IMR-90 (cell line): ENCODE data around the gene CPEB1. TPM values are rescaled to one million over a fixed set of nuclear protein-coding genes. Genes with fewer than 3 reads are reported as not detected.

Source experiments
- ATAC-seq: fragments of 200-7000 bp; cut with Tn5 transposase; 2 replicates; pipeline ENCODE4 v1.9.1; 2020; ENCODE audit warnings: low read depth, mild to moderate bottlenecking, moderate library complexity
- BruUV-seq: library from RNA; stranded (reverse); fragments of 400-500 nt; replicated peaks from 2 replicates; lab custom pipeline; 2021; lab: Mats Ljungman, UMichigan
- CTCF ChIA-PET: fragments of 300-600 bp; formaldehyde crosslinking; extraction: SDS; loops from one replicate; lab custom pipeline; 2021; ENCODE audit warnings: antibody characterized with exemption; lab: Yijun Ruan, JAX
- POLR2A ChIA-PET: fragments of 300-600 bp; sonication (Branson Sonifier 250); formaldehyde crosslinking; loops from one replicate; lab custom pipeline; 2022; ENCODE audit warnings: antibody characterized with exemption; ENCODE audit not compliant: unreplicated experiment; lab: Charles Lee
- DNase-seq: peaks from one replicate; pipeline ENCODE4 v3.0.0; 2013
- H2AFZ ChIP-seq: replicated peaks from 2 replicates; pipeline ENCODE3; 2013; ENCODE audit warnings: low read length, mild to moderate bottlenecking; ENCODE audit not compliant: poor library complexity
- H2AK5ac ChIP-seq: 2 replicates; pipeline ENCODE4 v1.6.1; 2013; ENCODE audit warnings: low read depth, low read length, inconsistent platforms
- H2AK9ac ChIP-seq: replicated peaks from 2 replicates; pipeline ENCODE3; 2013; ENCODE audit warnings: mild to moderate bottlenecking, low read depth, low read length, moderate library complexity; ENCODE audit not compliant: poor library complexity
- H2BK120ac ChIP-seq: 2 replicates; pipeline ENCODE4 v1.6.1; 2013; ENCODE audit warnings: low read depth, low read length, inconsistent platforms
- H2BK15ac ChIP-seq: 3 replicates; pipeline ENCODE4 v1.6.1; 2013; ENCODE audit warnings: low read depth, low read length, inconsistent platforms
- H2BK20ac ChIP-seq: 2 replicates; pipeline ENCODE4 v1.6.1; 2013; ENCODE audit warnings: low read depth, mild to moderate bottlenecking, inconsistent platforms, low read length, moderate library complexity
- H2BK5ac ChIP-seq: 2 replicates; pipeline ENCODE4 v1.6.1; 2013; ENCODE audit warnings: mild to moderate bottlenecking, low read depth, low read length, inconsistent platforms; ENCODE audit not compliant: poor library complexity, severe bottlenecking
- H3K14ac ChIP-seq: replicated peaks from 2 replicates; pipeline ENCODE4 v1.6.1; 2013; ENCODE audit warnings: low read depth, low read length, inconsistent platforms
- H3K18ac ChIP-seq: 2 replicates; pipeline ENCODE4 v1.6.1; 2013; ENCODE audit warnings: low read depth, low read length, control low read depth
- H3K23ac ChIP-seq: 2 replicates; pipeline ENCODE4 v1.6.1; 2013; ENCODE audit warnings: low read depth, low read length, inconsistent platforms
- H3K27ac ChIP-seq: 2 replicates; pipeline ENCODE4 v1.5.1; 2013; ENCODE audit warnings: mild to moderate bottlenecking, control low read depth, low read length; ENCODE audit not compliant: insufficient read depth
- H3K27me3 ChIP-seq: 2 replicates; pipeline ENCODE4 v1.6.1; 2013; ENCODE audit warnings: low read length; ENCODE audit not compliant: control insufficient read depth, insufficient read depth
- H3K36me3 ChIP-seq: 2 replicates; pipeline ENCODE4 v1.6.1; 2013; ENCODE audit warnings: low read length, mixed read lengths; ENCODE audit not compliant: control insufficient read depth, insufficient read depth
- H3K4ac ChIP-seq: 2 replicates; pipeline ENCODE4 v1.6.1; 2013; ENCODE audit warnings: low read depth, low read length, inconsistent platforms
- H3K4me1 ChIP-seq: 2 replicates; pipeline ENCODE4 v1.6.1; 2013; ENCODE audit warnings: low read length, mixed read lengths; ENCODE audit not compliant: control insufficient read depth, insufficient read depth
- H3K4me2 ChIP-seq: 2 replicates; pipeline ENCODE4 v1.6.1; 2013; ENCODE audit warnings: low read depth, mild to moderate bottlenecking, control low read depth, low read length, moderate library complexity
- H3K4me3 ChIP-seq: 2 replicates; pipeline ENCODE4 v1.5.1; 2013; ENCODE audit warnings: low read depth, mild to moderate bottlenecking, control low read depth, low read length, moderate library complexity; ENCODE audit not compliant: insufficient read depth
- H3K56ac ChIP-seq: 2 replicates; pipeline ENCODE4 v1.6.1; 2013; ENCODE audit warnings: low read length, inconsistent platforms; ENCODE audit not compliant: insufficient read depth; ENCODE audit errors: extremely low read depth
- H3K79me1 ChIP-seq, 2 experiments: 2 replicates each; pipeline ENCODE4 v1.6.1; 2013; ENCODE audit warnings: low read length in 2 of 2, inconsistent platforms in 1 of 2, low read depth in 1 of 2
- H3K9ac ChIP-seq: 2 replicates; pipeline ENCODE4 v1.6.1; 2013; ENCODE audit warnings: low read depth, low read length, control low read depth
- H3K9me1 ChIP-seq: 2 replicates; pipeline ENCODE4 v1.6.1; 2013; ENCODE audit warnings: low read length, inconsistent platforms; ENCODE audit not compliant: insufficient read depth
- H3K9me3 ChIP-seq: 2 replicates; pipeline ENCODE4 v1.6.1; 2013; ENCODE audit warnings: low read length; ENCODE audit not compliant: control insufficient read depth, insufficient read depth
- H4K20me1 ChIP-seq: 2 replicates; pipeline ENCODE4 v1.6.1; 2013; ENCODE audit warnings: low read length, inconsistent platforms; ENCODE audit not compliant: insufficient read depth
- H4K5ac ChIP-seq: 2 replicates; pipeline ENCODE4 v1.6.1; 2013; ENCODE audit warnings: mild to moderate bottlenecking, low read depth, low read length, control low read depth
- H4K8ac ChIP-seq, 2 experiments: 2 replicates each; pipeline ENCODE4 v1.6.1; 2013; ENCODE audit warnings: low read depth in 2 of 2, low read length in 2 of 2, control low read depth in 1 of 2, inconsistent platforms in 1 of 2
- H4K91ac ChIP-seq: 2 replicates; pipeline ENCODE4 v1.6.1; 2013; ENCODE audit warnings: low read depth, low read length, inconsistent platforms; ENCODE audit not compliant: insufficient read depth
- NFE2L2 ChIP-seq: fragments of 150-350 bp; IDR thresholded peaks from 2 replicates; pipeline ENCODE4 v1.6.1; 2016; ENCODE audit warnings: low read depth, mild to moderate bottlenecking, low read length
- WGBS, 2 experiments: methylation state at CpG; one replicate each; pipeline versions ENCODE4 v1.1.5 to v1.1.7; 2013; ENCODE audit warnings: missing lambda C conversion rate in 2 of 2; ENCODE audit not compliant: insufficient read length in 1 of 2; ENCODE audit errors: extremely low coverage in 2 of 2; 5-methylcytosine and 5-hydroxymethylcytosine counted together
- dilution Hi-C: fragments of 300-500 bp; cut with HindIII; formaldehyde crosslinking; loops from one replicate; pipeline ENCODE4 v1.14.3; 2018; ENCODE audit warnings: low sequenced_read_pairs; ENCODE audit not compliant: unreplicated experiment
- in situ Hi-C: fragments of 300-500 bp; cut with MboI; formaldehyde crosslinking; loops from 3 replicates; pipeline ENCODE4 v1.14.3; 2019; ENCODE audit warnings: low sequenced_read_pairs, inconsistent platforms, mixed read lengths
- intact Hi-C: fragments of 100-400 bp; cut with micrococcal nuclease; formaldehyde crosslinking; loops from 2 replicates; pipeline ENCODE4 v1.10.0; 2022
- polyA plus RNA-seq, 3 experiments: library from polyadenylated mRNA; depleted of rRNA; stranded (reverse); fragments of >200 nt; gene quantifications; 2 replicates each; pipeline ENCODE4 v1.2.3, GENCODE V29; 2012; ENCODE audit warnings: low replicate concordance in 1 of 3
- total RNA-seq: library from RNA; depleted of rRNA; stranded (reverse); fragments of >200 nt; gene quantifications from 2 replicates; pipeline ENCODE4 v1.2.3, GENCODE V29; 2012

CPEB1 gene
- total and polyA plus RNA-seq, 2 of the 4 experiments (the other 2 are of a cell fraction): 8.9 to 12.5 TPM

DNA sequence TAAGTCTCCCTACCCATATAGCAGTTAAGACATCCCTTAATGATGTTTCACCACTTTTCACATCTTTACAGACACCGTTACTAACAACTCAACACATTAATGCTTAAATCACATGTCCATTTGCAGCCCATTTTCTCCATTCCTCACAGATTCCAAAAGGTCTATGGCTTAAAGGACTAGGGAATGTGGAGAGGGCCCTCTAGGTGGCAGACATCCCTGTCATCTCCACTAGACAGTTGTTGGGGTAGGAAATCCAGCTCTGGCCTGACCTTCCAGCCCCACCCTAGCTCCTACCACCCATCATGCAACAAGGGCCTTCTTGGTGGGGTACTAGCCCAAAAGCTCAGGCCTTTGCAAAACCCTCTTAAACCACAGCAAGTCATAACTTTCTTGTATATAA lies 25.2 kb downstream of the CPEB1 start:
- no peak overlapping the region for H3K56ac ChIP-seq
- H3K27ac ChIP-seq: no peak overlapping the region
- H3K79me1 ChIP-seq: no peaks in the 10 kb centered on the region
- H2BK20ac ChIP-seq: no peak overlapping the region
- ATAC-seq: no peak
- no peak for TF ChIP-seq NFE2L2
- H2AFZ ChIP-seq: no peak overlapping the region
- no peak overlapping the region for H3K18ac ChIP-seq
- no peak overlapping the region for H2BK5ac ChIP-seq
- H2AK9ac ChIP-seq: no peak overlapping the region
- no peak overlapping the region for H4K8ac ChIP-seq
- no peak overlapping the region for H3K14ac ChIP-seq
- H3K27me3 ChIP-seq: no peaks in the 10 kb centered on the region
- H3K9me1 ChIP-seq: no peaks in the 10 kb centered on the region
- no peak overlapping the region for H3K23ac ChIP-seq
- no peak overlapping the region for H3K9ac ChIP-seq
- ChIA-PET POLR2A (interaction anchor here (0.6 kb wide), 1 partner anchor 21 kb away, joined by 4 read pairs; no protein-coding TSS in a partner anchor), CTCF (interaction anchor here (0.7 to 1.1 kb wide), 2 partner anchors 10 to 435 kb away, joined by 3 to 5 read pairs; no protein-coding TSS in a partner anchor)
- DNase-seq: no peak
- no peaks in the 10 kb centered on the region for H3K4me1 ChIP-seq
- intact Hi-C loops (loop anchor here (10.0 kb wide), 1 partner anchor 63 kb away; no protein-coding TSS in a partner anchor), dilution Hi-C loops (no loop called here), in situ Hi-C loops (no loop called here)
- no peak overlapping the region for H2AK5ac ChIP-seq
- H2BK120ac ChIP-seq: no peak overlapping the region
- no peak overlapping the region for H3K4me2 ChIP-seq
- H4K91ac ChIP-seq: no peak overlapping the region
- H3K9me3 ChIP-seq: no peaks in the 10 kb centered on the region
- no peaks in the 10 kb centered on the region for H4K20me1 ChIP-seq
- H2BK15ac ChIP-seq: no peak overlapping the region
- WGBS, 2 experiments: no CpG with 5 or more reads among the region's 1 CpG
- H3K4me3 ChIP-seq: no peak overlapping the region
- H3K4ac ChIP-seq: no peak overlapping the region
- no peak overlapping the region for H4K5ac ChIP-seq
- no TSS peak for BruUV-seq
- H3K36me3 ChIP-seq: no peaks in the 10 kb centered on the region
